Ovary (tissue), 9 donors: ENCODE data around the gene MAD1L1. TPM values are rescaled to one million over a fixed set of nuclear protein-coding genes. Genes with fewer than 3 reads are reported as not detected.

ENCODE experiments used
- DNase-seq, 5 donors: peaks; one replicate each; pipeline ENCODE4 v3.0.0-alpha.2; 2019 to 2020
- H3K27ac ChIP-seq, 2 donors: fragments of 200-600 bp; one replicate each; pipeline versions ENCODE4 v1.5.1 to v1.8.0; 2019 to 2022
- H3K27me3 ChIP-seq: fragments of 200-600 bp; one replicate; pipeline ENCODE4 v1.8.0; 2022
- H3K36me3 ChIP-seq: fragments of 200-600 bp; sonication (generic); one replicate; pipeline ENCODE4 v1.5.1; 2019
- H3K4me1 ChIP-seq: one replicate; pipeline ENCODE4 v1.8.1; 2013; ENCODE audit warnings: mild to moderate bottlenecking, moderate library complexity; ENCODE audit not compliant: insufficient read depth
- H3K4me3 ChIP-seq: fragments of 200-600 bp; sonication (generic); one replicate; pipeline ENCODE4 v1.5.1; 2017
- H3K9me3 ChIP-seq, 2 donors: fragments of 200-600 bp in 1 of 2; sonication (generic) in 1 of 2; one replicate each; pipeline versions ENCODE4 v1.5.1 to v1.8.1; 2013 to 2019; ENCODE audit warnings: mild to moderate bottlenecking in 1 of 2, moderate library complexity in 1 of 2
- EP300 ChIP-seq: sonication (generic); formaldehyde crosslinking; IDR thresholded peaks from one replicate; pipeline ENCODE4 v1.6.1; 2017; ENCODE audit warnings: antibody characterized with exemption
- POLR2A ChIP-seq: fragments of 450-650 bp; IDR thresholded peaks from one replicate; pipeline ENCODE4 v1.6.1; 2017; ENCODE audit warnings: antibody characterized with exemption, mild to moderate bottlenecking, moderate library complexity
- WGBS, 3 donors: extraction: QIAGEN DNeasy Blood & Tissue Kit in 1 of 3; methylation state at CpG; one replicate each; pipeline versions ENCODE4 v1.1.5 to v1.1.7; 2013 to 2017; 5-methylcytosine and 5-hydroxymethylcytosine counted together
- intact Hi-C, 4 donors: fragments of 100-400 bp; cut with DNase I; formaldehyde crosslinking; loops; one replicate each; pipeline versions ENCODE4 v1.11.0 to v1.15.1; 2022 to 2023
- polyA plus RNA-seq, 2 donors: library from polyadenylated mRNA; stranded (reverse); fragments of 200-250 nt in 1 of 2; fragments of 350-450 nt in 1 of 2; fragmentation: Illumina TruSeq in 1 of 2; extraction: RNeasy Lipid Tissue Mini Kit (QIAGEN cat#74804) in 1 of 2; gene quantifications; one replicate each; pipeline ENCODE4 v1.2.3, GENCODE V29; 2013 to 2014
- total RNA-seq, 7 donors: library from RNA; depleted of rRNA in 2 of 7; stranded (reverse); fragments of >200 nt in 2 of 7; fragmentation: NEBNext Ultra II Directional in 3 of 7; extraction: Animal tissue kit (Norgen Biotek cat#: 25700) in 3 of 7; gene quantifications; one replicate each; pipeline versions ENCODE4 v1.1.0 to v1.2.4, GENCODE V29; 2016 to 2023
- TF ChIP-seq, protein P1 (sequence below), 3 donors: fragments of 450-650 bp in 2 of 3; fragments of 200-600 bp in 1 of 3; IDR thresholded peaks; one replicate each; pipeline versions ENCODE4 v1.5.1 to v1.8.0; 2016 to 2022; ENCODE audit warnings: antibody characterized with exemption in 3 of 3, mild to moderate bottlenecking in 1 of 3
- donor health status: DM: no; HTN: no; CAD: no; lungs with moderate emphysema.
- donor health status: DM: no; HTN: no; CAD: no.
- donor health status: Bipolar disorder and iron deficiency.
- donor health status: DM: yes; HTN: yes; CAD: no.
- donor health status: DM: no; HTN: no; CAD: no.
- donor health status: DM: yes; HTN: yes; CAD: no.

The MAD1L1 gene
- total and polyA plus RNA-seq, 9 donors = 5.9 to 36.6 (median 22.8) TPM

DNA sequence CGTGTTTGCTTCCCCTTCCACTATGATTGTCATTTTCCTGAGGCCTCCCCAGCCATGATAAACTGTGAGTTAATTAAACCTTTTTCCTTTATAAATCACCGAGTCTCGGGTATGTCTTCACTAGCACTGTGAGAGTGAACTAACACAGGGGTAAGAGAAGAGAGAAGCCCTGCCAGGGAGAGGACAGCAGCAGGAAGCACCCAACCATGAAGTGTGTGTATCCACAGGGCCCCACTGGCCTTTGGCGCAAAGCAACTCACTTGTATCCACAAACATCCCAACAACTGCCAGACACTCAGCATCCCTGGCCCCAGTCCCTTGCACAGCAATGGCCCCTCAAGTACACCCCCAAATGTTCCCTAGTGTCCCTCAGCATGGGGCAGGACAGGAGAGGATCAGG is 115.1 kb downstream of the MAD1L1 start:
- Histone ChIP-seq H3K4me1 (peaks cover 25% of the 10 kb centered on the region), H3K4me3 (no peak overlapping the region), H3K27ac (peak overlapping the region in 1 of 2 donors; percentile 79), H3K9me3 (no peaks in the 10 kb centered on the region), H3K27me3 (no peaks in the 10 kb centered on the region), H3K36me3 (no peaks in the 10 kb centered on the region)
- no peak for DNase-seq
- TF ChIP-seq, protein P1, sequence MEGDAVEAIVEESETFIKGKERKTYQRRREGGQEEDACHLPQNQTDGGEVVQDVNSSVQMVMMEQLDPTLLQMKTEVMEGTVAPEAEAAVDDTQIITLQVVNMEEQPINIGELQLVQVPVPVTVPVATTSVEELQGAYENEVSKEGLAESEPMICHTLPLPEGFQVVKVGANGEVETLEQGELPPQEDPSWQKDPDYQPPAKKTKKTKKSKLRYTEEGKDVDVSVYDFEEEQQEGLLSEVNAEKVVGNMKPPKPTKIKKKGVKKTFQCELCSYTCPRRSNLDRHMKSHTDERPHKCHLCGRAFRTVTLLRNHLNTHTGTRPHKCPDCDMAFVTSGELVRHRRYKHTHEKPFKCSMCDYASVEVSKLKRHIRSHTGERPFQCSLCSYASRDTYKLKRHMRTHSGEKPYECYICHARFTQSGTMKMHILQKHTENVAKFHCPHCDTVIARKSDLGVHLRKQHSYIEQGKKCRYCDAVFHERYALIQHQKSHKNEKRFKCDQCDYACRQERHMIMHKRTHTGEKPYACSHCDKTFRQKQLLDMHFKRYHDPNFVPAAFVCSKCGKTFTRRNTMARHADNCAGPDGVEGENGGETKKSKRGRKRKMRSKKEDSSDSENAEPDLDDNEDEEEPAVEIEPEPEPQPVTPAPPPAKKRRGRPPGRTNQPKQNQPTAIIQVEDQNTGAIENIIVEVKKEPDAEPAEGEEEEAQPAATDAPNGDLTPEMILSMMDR (IDR thresholded peaks at IDR 0.05) = no peak
- TF ChIP-seq POLR2A (no peak), EP300 (no peak)
- WGBS, 3 donors = 91 to 96% (median 96%) methylated on average over 4 of the region's 4 CpGs
- intact Hi-C loops = no loop called here

DNA sequence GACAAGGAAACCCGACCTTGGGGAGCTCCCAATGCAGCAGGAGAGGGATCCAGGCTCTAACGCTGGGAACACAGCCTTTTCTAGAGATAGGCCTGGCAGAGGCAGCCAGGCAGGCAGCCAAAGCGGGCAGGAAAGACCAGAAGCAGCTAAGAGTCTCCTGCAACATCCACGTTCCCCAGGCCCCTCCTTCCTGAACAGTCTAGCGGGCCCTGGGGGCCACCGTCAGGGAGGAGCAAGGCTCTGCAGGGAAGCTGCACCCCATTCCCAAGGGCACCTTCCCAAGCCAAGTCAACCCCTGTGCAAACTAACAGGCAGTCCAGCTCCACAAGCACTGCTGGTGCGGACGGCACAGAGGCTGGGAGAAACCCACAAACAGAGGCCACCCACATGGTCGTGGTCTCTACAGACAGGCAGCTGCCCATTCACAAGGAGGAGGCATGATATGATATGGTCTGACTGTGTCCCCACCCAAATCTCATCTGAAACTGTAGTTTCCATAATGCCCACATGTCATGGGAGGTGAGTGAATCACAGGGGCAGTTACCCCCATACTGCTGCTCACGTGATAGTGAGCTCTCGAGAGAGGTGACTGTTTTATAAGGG is 115.7 kb downstream of the MAD1L1 start:
- no peak overlapping the region for H3K4me3 ChIP-seq
- H3K9me3 ChIP-seq = no peaks in the 10 kb centered on the region
- H3K4me1 ChIP-seq = peaks cover 25% of the 10 kb centered on the region
- intact Hi-C loops = no loop called here
- DNase-seq = peak in 4 of 5 donors; percentile 67 to 87 (median 78)
- TF ChIP-seq POLR2A (no peak), EP300 (no peak)
- TF ChIP-seq, protein P1 (IDR thresholded peaks at IDR 0.05) = no peak
- no peaks in the 10 kb centered on the region for H3K27me3 ChIP-seq
- 41 to 52% (median 48%) methylated on average over 11 of the region's 11 CpGs for WGBS, 3 donors
- H3K27ac ChIP-seq = peak overlapping the region in 1 of 2 donors; percentile 79
- H3K36me3 ChIP-seq = no peaks in the 10 kb centered on the region

DNA sequence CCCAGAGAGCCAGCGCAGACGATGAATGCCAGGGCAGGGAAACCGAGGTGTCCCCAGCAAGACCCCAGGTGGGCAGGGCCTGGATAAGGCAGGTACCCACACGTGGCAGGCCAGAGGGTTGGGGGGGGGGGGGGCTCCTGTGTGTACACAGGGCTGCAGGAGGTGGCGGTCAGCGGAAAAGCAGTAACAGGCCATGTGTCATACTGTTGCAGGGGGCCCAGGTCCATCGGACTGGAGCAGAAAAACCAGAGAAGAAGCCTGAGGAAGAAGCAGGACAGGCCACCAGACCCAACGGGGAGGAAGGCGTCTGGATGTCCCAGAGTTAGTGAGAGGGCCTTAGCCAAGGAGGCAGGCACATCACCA is 116.3 kb downstream of the MAD1L1 start:
- intact Hi-C loops = no loop called here

DNA sequence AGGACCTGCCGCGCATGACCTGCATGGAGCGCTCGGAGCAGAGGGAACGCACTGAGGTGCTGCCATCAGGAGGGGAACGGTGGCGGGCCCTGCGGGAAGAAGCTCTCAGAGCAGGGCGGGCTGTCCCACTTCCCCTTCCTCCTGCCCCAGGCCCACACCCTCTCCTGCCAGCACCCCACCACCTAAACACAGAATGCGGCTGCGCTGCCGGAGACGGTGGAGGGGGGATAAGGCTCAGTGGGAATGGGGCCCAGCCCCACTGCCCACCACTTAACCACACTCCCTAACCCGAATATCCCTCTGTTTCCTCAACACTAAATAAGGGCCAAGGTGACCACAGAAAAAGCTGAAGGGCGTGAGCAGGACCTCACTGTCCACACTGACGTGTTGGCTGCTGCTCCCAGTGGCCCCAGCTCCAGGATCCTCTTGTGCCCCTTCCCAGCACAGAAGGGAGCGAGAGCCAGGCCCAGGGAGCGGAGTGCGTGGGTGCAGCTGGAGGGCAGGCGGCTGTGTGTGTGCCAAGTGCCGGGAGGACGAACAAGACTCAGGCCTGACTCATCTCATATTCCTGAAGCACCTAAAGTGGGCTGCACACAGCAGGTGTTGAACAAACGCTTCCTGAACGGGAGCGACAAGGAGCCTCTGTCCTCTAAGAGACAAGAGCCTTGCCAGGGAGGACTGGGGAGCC is 116.8 kb downstream of the MAD1L1 start:
- no peaks in the 10 kb centered on the region for H3K9me3 ChIP-seq
- no peak overlapping the region for H3K27ac ChIP-seq
- intact Hi-C loops = no loop called here
- TF ChIP-seq, protein P1 (IDR thresholded peaks at IDR 0.05) = no peak
- TF ChIP-seq EP300 = no peak
- no peak for TF ChIP-seq POLR2A
- H3K4me1 ChIP-seq = peaks cover 23% of the 10 kb centered on the region
- whole genome bisulfite sequencing, 3 donors = 77 to 86% (median 81%) methylated on average over 25 of the region's 25 CpGs
- H3K36me3 ChIP-seq = no peaks in the 10 kb centered on the region
- H3K4me3 ChIP-seq = no peak overlapping the region
- peak in 1 of 5 donors; percentile 55 for DNase-seq
- no peaks in the 10 kb centered on the region for H3K27me3 ChIP-seq

More for the DNA sequence above, 116.3 kb downstream of the MAD1L1 start:
- Histone ChIP-seq H3K4me3 (no peak overlapping the region), H3K9me3 (no peaks in the 10 kb centered on the region), H3K36me3 (no peaks in the 10 kb centered on the region), H3K27me3 (no peaks in the 10 kb centered on the region), H3K4me1 (peaks cover 25% of the 10 kb centered on the region), H3K27ac (no peak overlapping the region)
- no peak for TF ChIP-seq EP300
- TF ChIP-seq POLR2A = no peak
- TF ChIP-seq, protein P1 (IDR thresholded peaks at IDR 0.05) = no peak
- no peak for DNase-seq
- WGBS, 3 donors = 84 to 88% (median 84%) methylated on average over 9 of the region's 9 CpGs
